ENCODE results near the gene PRKCB.

DNA sequence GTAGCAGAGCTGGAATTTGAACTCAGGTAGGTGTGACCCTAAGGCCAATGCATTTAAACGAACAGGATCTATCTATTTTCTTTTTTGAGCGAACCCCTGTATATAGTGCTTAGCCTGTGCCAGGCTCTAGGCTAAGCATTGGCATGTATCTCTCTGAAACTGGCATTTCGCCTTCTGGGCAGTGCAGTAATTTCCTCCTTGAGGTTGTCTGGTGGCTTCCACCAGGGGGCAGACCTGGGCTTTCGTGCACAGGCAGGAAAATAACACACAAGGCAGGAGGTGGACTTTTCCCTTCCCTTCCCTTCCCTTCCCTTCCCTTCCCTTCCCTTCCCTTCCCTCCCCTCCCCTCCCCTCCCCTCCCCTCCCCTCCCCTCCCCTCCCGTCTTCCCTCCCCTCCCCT is 34.4 kb upstream of the PRKCB start:
- TF ChIP-seq, protein P1, sequence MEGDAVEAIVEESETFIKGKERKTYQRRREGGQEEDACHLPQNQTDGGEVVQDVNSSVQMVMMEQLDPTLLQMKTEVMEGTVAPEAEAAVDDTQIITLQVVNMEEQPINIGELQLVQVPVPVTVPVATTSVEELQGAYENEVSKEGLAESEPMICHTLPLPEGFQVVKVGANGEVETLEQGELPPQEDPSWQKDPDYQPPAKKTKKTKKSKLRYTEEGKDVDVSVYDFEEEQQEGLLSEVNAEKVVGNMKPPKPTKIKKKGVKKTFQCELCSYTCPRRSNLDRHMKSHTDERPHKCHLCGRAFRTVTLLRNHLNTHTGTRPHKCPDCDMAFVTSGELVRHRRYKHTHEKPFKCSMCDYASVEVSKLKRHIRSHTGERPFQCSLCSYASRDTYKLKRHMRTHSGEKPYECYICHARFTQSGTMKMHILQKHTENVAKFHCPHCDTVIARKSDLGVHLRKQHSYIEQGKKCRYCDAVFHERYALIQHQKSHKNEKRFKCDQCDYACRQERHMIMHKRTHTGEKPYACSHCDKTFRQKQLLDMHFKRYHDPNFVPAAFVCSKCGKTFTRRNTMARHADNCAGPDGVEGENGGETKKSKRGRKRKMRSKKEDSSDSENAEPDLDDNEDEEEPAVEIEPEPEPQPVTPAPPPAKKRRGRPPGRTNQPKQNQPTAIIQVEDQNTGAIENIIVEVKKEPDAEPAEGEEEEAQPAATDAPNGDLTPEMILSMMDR (IDR thresholded peaks at IDR 0.05; ENCODE audit: poor library complexity, severe bottlenecking): peak; percentile 39
- TF ChIP-seq POLR2AphosphoS5 (IDR thresholded peaks at IDR 0.05) (no peak), EP300 (conservative IDR thresholded peaks at IDR 0.05; ENCODE audit: poor library complexity, severe bottlenecking) (no peak), EZH2 (IDR thresholded peaks at IDR 0.05; ENCODE audit: borderline replicate concordance, insufficient read depth, low read length, poor library complexity, severe bottlenecking) (no peak), RAD21 (conservative IDR thresholded peaks at IDR 0.05) (peak; percentile 46), MXI1 (conservative IDR thresholded peaks at IDR 0.05; ENCODE audit: poor library complexity, severe bottlenecking) (no peak)
- TF ChIP-seq, protein P2, sequence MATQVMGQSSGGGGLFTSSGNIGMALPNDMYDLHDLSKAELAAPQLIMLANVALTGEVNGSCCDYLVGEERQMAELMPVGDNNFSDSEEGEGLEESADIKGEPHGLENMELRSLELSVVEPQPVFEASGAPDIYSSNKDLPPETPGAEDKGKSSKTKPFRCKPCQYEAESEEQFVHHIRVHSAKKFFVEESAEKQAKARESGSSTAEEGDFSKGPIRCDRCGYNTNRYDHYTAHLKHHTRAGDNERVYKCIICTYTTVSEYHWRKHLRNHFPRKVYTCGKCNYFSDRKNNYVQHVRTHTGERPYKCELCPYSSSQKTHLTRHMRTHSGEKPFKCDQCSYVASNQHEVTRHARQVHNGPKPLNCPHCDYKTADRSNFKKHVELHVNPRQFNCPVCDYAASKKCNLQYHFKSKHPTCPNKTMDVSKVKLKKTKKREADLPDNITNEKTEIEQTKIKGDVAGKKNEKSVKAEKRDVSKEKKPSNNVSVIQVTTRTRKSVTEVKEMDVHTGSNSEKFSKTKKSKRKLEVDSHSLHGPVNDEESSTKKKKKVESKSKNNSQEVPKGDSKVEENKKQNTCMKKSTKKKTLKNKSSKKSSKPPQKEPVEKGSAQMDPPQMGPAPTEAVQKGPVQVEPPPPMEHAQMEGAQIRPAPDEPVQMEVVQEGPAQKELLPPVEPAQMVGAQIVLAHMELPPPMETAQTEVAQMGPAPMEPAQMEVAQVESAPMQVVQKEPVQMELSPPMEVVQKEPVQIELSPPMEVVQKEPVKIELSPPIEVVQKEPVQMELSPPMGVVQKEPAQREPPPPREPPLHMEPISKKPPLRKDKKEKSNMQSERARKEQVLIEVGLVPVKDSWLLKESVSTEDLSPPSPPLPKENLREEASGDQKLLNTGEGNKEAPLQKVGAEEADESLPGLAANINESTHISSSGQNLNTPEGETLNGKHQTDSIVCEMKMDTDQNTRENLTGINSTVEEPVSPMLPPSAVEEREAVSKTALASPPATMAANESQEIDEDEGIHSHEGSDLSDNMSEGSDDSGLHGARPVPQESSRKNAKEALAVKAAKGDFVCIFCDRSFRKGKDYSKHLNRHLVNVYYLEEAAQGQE (IDR thresholded peaks at IDR 0.05; ENCODE audit: borderline replicate concordance): no peak

All from neural cell (in vitro differentiated cells).